Measurements from ENCODE around the gene RAD54L2.
"Not testable (repeated sequence)": the region's sequence is repeated elsewhere in the genome, so short reads cannot be mapped to it uniquely, and the experiment has no call there.

RAD54L2 gene

GRCh38 chr3:51538459-51539290 is at the start of gene RAD54L2:
Gene RAD54L2, plus strand, starts transcription at chr3:51538719. Its CDS starts 51,702 bp downstream, at chr3:51590421.
- DNase-seq: peak; percentile 44 to 75 (median 60)

GRCh38 chr3:51498876-51499738 is 39.4 kb upstream of the RAD54L2 start:
- DNase-seq: peak; percentile 63 to 69 (median 66)

GRCh38 chr3:51500632-51501131 is 37.8 kb upstream of the RAD54L2 start:
- no peak for DNase-seq

- peak; percentile 42 to 73 (median 64) for DNase-seq
Observed at GRCh38 chr3:51501833-51502561, 36.5 kb upstream of the RAD54L2 start.

- DNase-seq: no peak
Observed at GRCh38 chr3:51502562-51502910, 36.0 kb upstream of the RAD54L2 start.

GRCh38 chr3:51503007-51503406 is 35.5 kb upstream of the RAD54L2 start:
- no peak for DNase-seq

- no peak for DNase-seq
Observed at GRCh38 chr3:51508255-51508654, 30.3 kb upstream of the RAD54L2 start.

GRCh38 chr3:51510996-51511395 is 27.5 kb upstream of the RAD54L2 start:
- DNase-seq: no peak

- DNase-seq: no peak
Observed at GRCh38 chr3:51514210-51514609, 24.3 kb upstream of the RAD54L2 start.

GRCh38 chr3:51519848-51520247 is 18.7 kb upstream of the RAD54L2 start:
- DNase-seq: no peak

GRCh38 chr3:51520906-51521730 is 17.4 kb upstream of the RAD54L2 start:
- not testable (repeated sequence) for DNase-seq

- no peak for DNase-seq
Observed at GRCh38 chr3:51522273-51522962, 16.1 kb upstream of the RAD54L2 start.

GRCh38 chr3:51524874-51525273 is 13.6 kb upstream of the RAD54L2 start:
- DNase-seq: not testable (repeated sequence)

- no peak for DNase-seq
Observed at GRCh38 chr3:51530485-51530884, 8.0 kb upstream of the RAD54L2 start.

- DNase-seq: no peak
Observed at GRCh38 chr3:51535146-51536019, 3.1 kb upstream of the RAD54L2 start.

- not testable (repeated sequence) for DNase-seq
Observed at GRCh38 chr3:51537631-51538030, 888 bp upstream of the RAD54L2 start.

- DNase-seq: no peak
Observed at GRCh38 chr3:51538115-51538458, 432 bp upstream of the RAD54L2 start.

- no peak for DNase-seq
Observed at GRCh38 chr3:51539291-51539941, 897 bp downstream of the RAD54L2 start.

- not testable (repeated sequence) for DNase-seq
Observed at GRCh38 chr3:51542596-51542995, 4.1 kb downstream of the RAD54L2 start.

Measured in activated naive CD4-positive, alpha-beta T cell (primary cell).